Activated naive CD4-positive, alpha-beta T cell treated with anti-CD3 and anti-CD28 coated beads, Interleukin-2, amount 10 ng/mL, durations not matched to agents 7 days and 5 days (primary cell): ENCODE data around the gene ARMC6.

ENCODE experiments used
- CTCF ChIA-PET: fragments of 350-600 bp; sonication (Branson Sonifier 250); formaldehyde crosslinking; loops from one replicate; lab custom pipeline; 2021; ENCODE audit warnings: antibody characterized with exemption; lab: Charles Lee
- DNase-seq: peaks from one replicate; pipeline ENCODE4 v3.0.0-alpha.2; 2020
- H3K27ac Mint-ChIP-seq: one replicate; pipeline ENCODE4 v1.8.0; 2021; ENCODE audit warnings: mild to moderate bottlenecking, moderate library complexity, mixed read lengths
- H3K27me3 Mint-ChIP-seq: one replicate; pipeline ENCODE4 v1.8.0; 2021; ENCODE audit warnings: mild to moderate bottlenecking, mixed read lengths
- H3K36me3 Mint-ChIP-seq: one replicate; pipeline ENCODE4 v1.8.0; 2021; ENCODE audit warnings: mixed read lengths
- H3K4me1 Mint-ChIP-seq: one replicate; pipeline ENCODE4 v1.8.0; 2021; ENCODE audit warnings: mixed read lengths
- H3K4me3 Mint-ChIP-seq: one replicate; pipeline ENCODE4 v1.8.0; 2021; ENCODE audit warnings: mild to moderate bottlenecking, moderate library complexity, mixed read lengths
- H3K9me3 Mint-ChIP-seq: one replicate; pipeline ENCODE4 v1.8.0; 2021; ENCODE audit warnings: mixed read lengths

The ARMC6 gene

GRCh38 chr19:19063183-19064097, 30.0 kb downstream of the ARMC6 start, which contains the start of gene SLC25A42:
SLC25A42 (plus strand) TSS chr19:19063994; CDS start chr19:19096125, 32,131 bp downstream.
- Mint-ChIP-seq H3K27ac (peak within 1 kb of the TSS; percentile 93), H3K36me3 (peaks cover 7% of the 10 kb centered on the region), H3K4me3 (peak within 1 kb of the TSS; percentile 92), H3K27me3 (no peaks in the 10 kb centered on the region), H3K9me3 (no peaks in the 10 kb centered on the region), H3K4me1 (peaks cover 40% of the 10 kb centered on the region)
- CTCF ChIA-PET: interaction anchor here (0.6 to 1.7 kb wide), 3 partner anchors 9 to 111 kb away, joined by 3 to 5 read pairs (median 3); no protein-coding TSS in a partner anchor
- peak; percentile 100 for DNase-seq

GRCh38 chr19:19064098-19064722, 30.8 kb downstream of the ARMC6 start:
- H3K27me3 Mint-ChIP-seq: no peaks in the 10 kb centered on the region
- H3K4me3 Mint-ChIP-seq: peak overlapping the region; percentile 92
- CTCF ChIA-PET: no interaction called here
- peak overlapping the region; percentile 93 for H3K27ac Mint-ChIP-seq
- peaks cover 10% of the 10 kb centered on the region for H3K36me3 Mint-ChIP-seq
- H3K9me3 Mint-ChIP-seq: no peaks in the 10 kb centered on the region
- H3K4me1 Mint-ChIP-seq: peaks cover 45% of the 10 kb centered on the region
- no peak for DNase-seq

GRCh38 chr19:19064811-19065745, 31.7 kb downstream of the ARMC6 start:
- Mint-ChIP-seq H3K4me3 (peak overlapping the region; percentile 92), H3K9me3 (no peaks in the 10 kb centered on the region), H3K36me3 (peaks cover 8% of the 10 kb centered on the region), H3K27ac (peak overlapping the region; percentile 93), H3K4me1 (peaks cover 51% of the 10 kb centered on the region), H3K27me3 (no peaks in the 10 kb centered on the region)
- peak; percentile 44 for DNase-seq
- CTCF ChIA-PET: interaction anchor here (0.6 to 1.0 kb wide), 3 partner anchors 12 to 44 kb away, joined by 3 to 4 read pairs (median 3); no protein-coding TSS in a partner anchor

GRCh38 chr19:19067276-19068072, 34.1 kb downstream of the ARMC6 start:
- CTCF ChIA-PET: interaction anchor here (1.4 kb wide), 1 partner anchor 13 kb away, joined by 4 read pairs; no protein-coding TSS in a partner anchor
- H3K4me1 Mint-ChIP-seq: peaks cover 48% of the 10 kb centered on the region
- H3K9me3 Mint-ChIP-seq: no peaks in the 10 kb centered on the region

GRCh38 chr19:19068659-19069654, 35.6 kb downstream of the ARMC6 start:
- CTCF ChIA-PET: interaction anchor here (0.9 kb wide), 1 partner anchor 47 kb away, joined by 3 read pairs; no protein-coding TSS in a partner anchor
- Mint-ChIP-seq H3K27me3 (no peaks in the 10 kb centered on the region), H3K27ac (peak overlapping the region; percentile 81), H3K36me3 (peaks cover 10% of the 10 kb centered on the region), H3K4me1 (peaks cover 40% of the 10 kb centered on the region), H3K4me3 (peak overlapping the region; percentile 15), H3K9me3 (no peaks in the 10 kb centered on the region)
- DNase-seq: peak; percentile 33

More at GRCh38 chr19:19067276-19068072, 34.1 kb downstream of the ARMC6 start:
- Mint-ChIP-seq H3K36me3 (peaks cover 7% of the 10 kb centered on the region), H3K4me3 (no peak overlapping the region), H3K27ac (no peak overlapping the region), H3K27me3 (no peaks in the 10 kb centered on the region)
- no peak for DNase-seq

- H3K27ac Mint-ChIP-seq: no peak overlapping the region
- CTCF ChIA-PET: interaction anchor here (1.2 kb wide), 1 partner anchor 43 kb away, joined by 3 read pairs; no protein-coding TSS in a partner anchor
- H3K4me3 Mint-ChIP-seq: no peak overlapping the region
- no peaks in the 10 kb centered on the region for H3K27me3 Mint-ChIP-seq
- peaks cover 21% of the 10 kb centered on the region for H3K4me1 Mint-ChIP-seq
- no peak for DNase-seq
- no peaks in the 10 kb centered on the region for H3K9me3 Mint-ChIP-seq
- peaks cover 8% of the 10 kb centered on the region for H3K36me3 Mint-ChIP-seq
Observed at GRCh38 chr19:19071897-19072296, 38.5 kb downstream of the ARMC6 start.

GRCh38 chr19:19074196-19074882, 40.9 kb downstream of the ARMC6 start:
- CTCF ChIA-PET: no interaction called here
- DNase-seq: no peak
- Mint-ChIP-seq H3K9me3 (no peaks in the 10 kb centered on the region), H3K27ac (no peak overlapping the region), H3K36me3 (peaks cover 9% of the 10 kb centered on the region), H3K4me3 (no peak overlapping the region), H3K4me1 (peaks cover 5% of the 10 kb centered on the region), H3K27me3 (no peaks in the 10 kb centered on the region)

- H3K4me3 Mint-ChIP-seq: no peak overlapping the region
- no peak for DNase-seq
- H3K27me3 Mint-ChIP-seq: no peaks in the 10 kb centered on the region
- no peaks in the 10 kb centered on the region for H3K4me1 Mint-ChIP-seq
- no peak overlapping the region for H3K27ac Mint-ChIP-seq
- CTCF ChIA-PET: no interaction called here
- H3K36me3 Mint-ChIP-seq: peaks cover 9% of the 10 kb centered on the region
- no peaks in the 10 kb centered on the region for H3K9me3 Mint-ChIP-seq
Observed at GRCh38 chr19:19075126-19075525, 41.7 kb downstream of the ARMC6 start.

- no peaks in the 10 kb centered on the region for H3K4me1 Mint-ChIP-seq
- H3K27me3 Mint-ChIP-seq: no peaks in the 10 kb centered on the region
Observed at GRCh38 chr19:19076476-19076875, 43.1 kb downstream of the ARMC6 start.

GRCh38 chr19:19077103-19077502, 43.7 kb downstream of the ARMC6 start:
- Mint-ChIP-seq H3K4me1 (no peaks in the 10 kb centered on the region), H3K27me3 (no peaks in the 10 kb centered on the region), H3K36me3 (peaks cover 9% of the 10 kb centered on the region), H3K9me3 (no peaks in the 10 kb centered on the region), H3K27ac (no peak overlapping the region), H3K4me3 (no peak overlapping the region)
- no peak for DNase-seq
- CTCF ChIA-PET: no interaction called here

More at GRCh38 chr19:19076476-19076875, 43.1 kb downstream of the ARMC6 start:
- no peak for DNase-seq
- H3K9me3 Mint-ChIP-seq: no peaks in the 10 kb centered on the region
- no peak overlapping the region for H3K4me3 Mint-ChIP-seq
- CTCF ChIA-PET: no interaction called here
- H3K27ac Mint-ChIP-seq: no peak overlapping the region
- H3K36me3 Mint-ChIP-seq: peaks cover 9% of the 10 kb centered on the region

GRCh38 chr19:19078801-19079200, 45.4 kb downstream of the ARMC6 start:
- H3K4me3 Mint-ChIP-seq: no peak overlapping the region
- H3K4me1 Mint-ChIP-seq: no peaks in the 10 kb centered on the region
- H3K27ac Mint-ChIP-seq: no peak overlapping the region
- no peak for DNase-seq
- peaks cover 11% of the 10 kb centered on the region for H3K36me3 Mint-ChIP-seq
- CTCF ChIA-PET: interaction anchor here (0.8 kb wide), 1 partner anchor 147 kb away, joined by 3 read pairs; no protein-coding TSS in a partner anchor
- H3K27me3 Mint-ChIP-seq: no peaks in the 10 kb centered on the region
- no peaks in the 10 kb centered on the region for H3K9me3 Mint-ChIP-seq
